ENCODE data around the gene ZNF557. TPM values are rescaled to one million over a fixed set of nuclear protein-coding genes. Genes with fewer than 3 reads are reported as not detected.
"Not testable (repeated sequence)": the region's sequence is repeated elsewhere in the genome, so short reads cannot be mapped to it uniquely, and the experiment has no call there.

ZNF557 gene
- total and polyA plus RNA-seq, 12 donors, result 1.1 to 5.8 (median 3.9) TPM

DNA sequence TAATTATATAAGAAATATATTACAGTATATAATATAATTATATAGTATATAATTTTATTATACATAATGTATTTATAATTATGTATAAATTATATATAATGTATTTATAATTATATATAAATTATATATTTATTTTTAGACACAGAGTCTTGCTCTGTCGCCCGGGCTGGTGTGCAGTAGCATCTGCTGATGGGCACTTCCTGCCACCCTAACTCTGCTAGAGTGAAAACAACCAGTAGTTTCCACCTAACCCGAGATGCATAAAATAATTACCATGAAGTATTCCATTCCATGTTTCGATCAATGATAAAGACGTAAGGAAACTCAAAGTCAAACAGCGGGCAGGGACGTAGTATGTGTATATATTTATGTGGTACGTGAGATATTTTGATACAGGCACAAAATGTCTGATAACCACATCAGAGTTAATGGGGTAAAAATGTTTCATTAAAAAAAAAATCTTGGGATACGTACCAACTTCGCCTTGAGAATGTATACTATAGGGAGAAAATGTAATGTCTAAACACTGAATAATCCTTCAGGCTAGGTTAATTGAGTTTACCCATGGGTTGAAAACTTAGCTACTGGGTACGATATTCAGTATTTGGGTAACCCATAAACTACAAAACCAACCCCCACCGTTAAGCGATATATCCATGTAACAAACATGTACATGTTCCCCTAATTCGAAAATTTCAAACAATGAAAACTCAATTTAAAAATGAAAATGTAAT, 14.7 kb upstream of the ZNF557 start:
- 93 to 95% methylated on average over 12 of the region's 14 CpGs for WGBS, 2 donors

DNA sequence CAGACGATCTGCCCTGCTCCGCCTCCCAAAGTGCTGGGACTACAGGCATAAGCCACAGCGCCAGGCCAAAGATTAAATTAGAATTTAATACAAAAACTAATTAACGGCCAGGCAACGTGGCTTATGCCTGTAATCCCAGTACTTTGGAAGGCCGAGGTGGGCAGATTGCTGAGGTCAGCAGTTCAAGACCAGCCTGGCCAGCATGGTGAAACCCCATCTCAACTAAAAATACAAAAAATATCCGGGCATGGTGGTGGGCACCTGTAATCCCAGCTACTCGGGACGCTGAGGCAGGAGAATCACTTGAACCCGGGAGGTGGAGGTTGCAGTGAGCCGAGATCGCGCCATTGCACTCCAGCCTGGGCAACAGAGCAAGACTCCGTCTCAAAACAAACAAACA, 13.8 kb upstream of the ZNF557 start:
- H3K9me3 ChIP-seq; H3K4me1 ChIP-seq; H3K27me3 ChIP-seq; H3K36me3 ChIP-seq; H3K27ac ChIP-seq; H3K4me3 ChIP-seq; intact Hi-C loops (cut with DNase I); ATAC-seq; DNase-seq: not testable (repeated sequence)
- WGBS, 2 donors, result 93 to 97% methylated on average over 12 of the region's 14 CpGs

More for the DNA sequence above, 14.7 kb upstream of the ZNF557 start:
- H3K4me3 ChIP-seq; DNase-seq; H3K4me1 ChIP-seq; ATAC-seq; H3K27ac ChIP-seq; H3K9me3 ChIP-seq; H3K27me3 ChIP-seq; H3K36me3 ChIP-seq; intact Hi-C loops (cut with DNase I): not testable (repeated sequence)

DNA sequence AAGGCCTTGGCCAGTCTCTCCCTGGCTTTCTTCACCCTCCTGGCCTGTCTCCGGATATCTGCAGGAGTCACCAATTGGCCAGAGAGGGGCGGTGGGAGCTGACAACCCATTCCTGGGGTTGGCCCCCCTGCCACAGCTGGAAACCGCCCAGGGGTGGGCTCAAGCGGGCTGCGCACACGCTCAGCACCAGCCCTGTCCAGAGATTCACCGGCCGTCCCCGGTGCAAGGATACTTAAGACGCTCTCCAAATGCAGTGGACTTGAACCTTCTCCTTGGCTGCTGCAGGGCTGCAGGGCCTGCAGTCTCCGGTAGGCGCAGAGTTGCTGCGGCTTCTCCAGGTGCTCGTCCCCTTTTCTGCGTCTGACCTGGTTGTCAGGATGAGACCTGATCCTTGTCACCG, 13.1 kb upstream of the ZNF557 start:
- H3K36me3 ChIP-seq; intact Hi-C loops (cut with DNase I); H3K9me3 ChIP-seq; H3K27me3 ChIP-seq; H3K4me1 ChIP-seq; H3K27ac ChIP-seq; DNase-seq; H3K4me3 ChIP-seq; ATAC-seq: not testable (repeated sequence)
- 76 to 82% methylated on average over 8 of the region's 16 CpGs for WGBS, 2 donors

DNA sequence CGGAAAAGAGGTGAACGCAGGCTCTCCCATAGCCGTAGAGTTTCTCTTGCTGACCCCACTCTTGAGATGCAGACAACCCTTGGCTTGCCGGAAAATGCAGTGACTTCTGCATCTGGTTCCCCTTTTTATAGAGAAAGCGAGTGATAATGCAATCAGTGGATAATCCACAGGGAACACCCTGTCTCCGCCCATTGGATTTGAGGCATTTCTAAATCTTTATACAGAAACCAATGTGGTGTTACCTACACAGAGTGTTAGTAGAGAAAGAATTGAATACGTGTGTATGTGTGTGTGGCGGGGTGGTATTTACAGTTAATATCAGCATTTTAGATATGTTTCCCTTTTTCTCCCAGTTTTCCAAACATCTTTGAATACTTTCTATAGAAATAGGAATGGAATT, 10.9 kb upstream of the ZNF557 start, which contains the start of gene MBD3L3:
Gene MBD3L3, minus strand, starts transcription at position 101 of the 400 bp plus-strand sequence. Its CDS starts 71 bp downstream, at position 30.
- H3K27ac ChIP-seq; H3K4me3 ChIP-seq; H3K36me3 ChIP-seq; H3K4me1 ChIP-seq; intact Hi-C loops (cut with DNase I); H3K9me3 ChIP-seq; ATAC-seq; H3K27me3 ChIP-seq; DNase-seq: not testable (repeated sequence)
- no CpG with 5 or more reads among the region's 8 CpGs for WGBS, 2 donors

DNA sequence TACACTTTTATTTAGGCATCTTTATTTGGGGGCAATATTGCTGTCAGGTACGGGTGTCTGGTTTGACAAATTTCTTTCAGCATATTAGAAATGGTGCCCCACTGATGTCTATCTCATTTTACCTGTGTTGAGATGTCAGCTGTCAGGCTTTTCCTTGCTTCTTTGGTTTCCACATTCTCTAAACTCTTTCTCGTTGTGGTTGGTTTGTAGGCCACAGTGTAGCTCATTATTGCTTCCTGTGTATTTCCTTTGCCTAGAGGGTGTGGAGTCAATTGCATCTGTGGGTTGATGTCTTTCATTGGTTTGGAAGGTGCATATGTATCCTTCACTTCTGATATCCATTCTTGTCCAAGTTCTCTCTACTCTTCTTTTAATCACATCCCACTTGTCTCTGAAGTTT, 9.5 kb upstream of the ZNF557 start:
- not testable (repeated sequence) for H3K27me3 ChIP-seq, DNase-seq, H3K4me1 ChIP-seq, H3K4me3 ChIP-seq, H3K36me3 ChIP-seq, H3K27ac ChIP-seq, H3K9me3 ChIP-seq, ATAC-seq
- 53 to 58% methylated on average over 1 of the region's 2 CpGs for WGBS, 2 donors
- intact Hi-C loops (cut with DNase I), result loop anchor here in 1 of 10 donors (10.0 kb wide), 1 partner anchor 325 kb away; the partner anchor contains the start of genes GPR108 and TRIP10

DNA sequence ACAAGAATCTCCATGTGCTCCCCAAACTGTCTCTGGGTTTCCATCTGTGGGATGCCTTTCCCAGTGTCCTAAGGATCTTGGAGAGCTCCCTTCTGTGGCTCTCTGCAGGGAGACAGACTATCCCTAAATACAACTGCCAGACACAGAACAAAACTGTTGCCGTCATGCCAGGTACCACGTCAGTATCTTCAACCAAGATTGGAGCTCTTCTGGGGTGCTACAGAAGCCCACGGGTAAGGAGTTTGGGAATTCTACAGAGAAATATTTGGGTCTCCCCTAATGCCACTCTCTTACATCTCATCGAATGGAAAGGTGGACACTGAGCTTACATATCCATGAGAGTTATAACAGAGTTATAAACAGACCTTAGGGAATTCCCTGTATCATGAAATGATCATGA, 6.2 kb upstream of the ZNF557 start:
- ATAC-seq (no peak), DNase-seq (no peak)
- H3K36me3 ChIP-seq, result no peaks in the 10 kb centered on the region
- no peaks in the 10 kb centered on the region for H3K4me1 ChIP-seq
- TF ChIP-seq, protein P1, sequence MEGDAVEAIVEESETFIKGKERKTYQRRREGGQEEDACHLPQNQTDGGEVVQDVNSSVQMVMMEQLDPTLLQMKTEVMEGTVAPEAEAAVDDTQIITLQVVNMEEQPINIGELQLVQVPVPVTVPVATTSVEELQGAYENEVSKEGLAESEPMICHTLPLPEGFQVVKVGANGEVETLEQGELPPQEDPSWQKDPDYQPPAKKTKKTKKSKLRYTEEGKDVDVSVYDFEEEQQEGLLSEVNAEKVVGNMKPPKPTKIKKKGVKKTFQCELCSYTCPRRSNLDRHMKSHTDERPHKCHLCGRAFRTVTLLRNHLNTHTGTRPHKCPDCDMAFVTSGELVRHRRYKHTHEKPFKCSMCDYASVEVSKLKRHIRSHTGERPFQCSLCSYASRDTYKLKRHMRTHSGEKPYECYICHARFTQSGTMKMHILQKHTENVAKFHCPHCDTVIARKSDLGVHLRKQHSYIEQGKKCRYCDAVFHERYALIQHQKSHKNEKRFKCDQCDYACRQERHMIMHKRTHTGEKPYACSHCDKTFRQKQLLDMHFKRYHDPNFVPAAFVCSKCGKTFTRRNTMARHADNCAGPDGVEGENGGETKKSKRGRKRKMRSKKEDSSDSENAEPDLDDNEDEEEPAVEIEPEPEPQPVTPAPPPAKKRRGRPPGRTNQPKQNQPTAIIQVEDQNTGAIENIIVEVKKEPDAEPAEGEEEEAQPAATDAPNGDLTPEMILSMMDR (IDR thresholded peaks at IDR 0.05), result no peak
- no peaks in the 10 kb centered on the region for H3K27me3 ChIP-seq
- no peak overlapping the region for H3K4me3 ChIP-seq
- 75 to 77% methylated on average over 4 of the region's 4 CpGs for whole genome bisulfite sequencing, 2 donors
- peaks cover 0 to 8% (median 0%) of the 10 kb centered on the region in 11 donors for H3K9me3 ChIP-seq
- no peak overlapping the region for H3K27ac ChIP-seq
- intact Hi-C loops (cut with DNase I), result loop anchor here in 1 of 10 donors (10.0 kb wide), 1 partner anchor 329 kb away; the partner anchor contains the start of genes GPR108 and TRIP10
